Measurements from ENCODE around the gene UBE2O.

Gene UBE2O

GRCh38 chr17:76484228-76484725, 31.3 kb upstream of the UBE2O start:
- no peak for DNase-seq

GRCh38 chr17:76481071-76481655, 28.2 kb upstream of the UBE2O start:
- DNase-seq, result no peak

- DNase-seq, result no peak
Observed at GRCh38 chr17:76480632-76481031, 27.7 kb upstream of the UBE2O start.

- DNase-seq, result no peak
Observed at GRCh38 chr17:76479515-76480060, 26.6 kb upstream of the UBE2O start.

GRCh38 chr17:76478730-76479514, 26.0 kb upstream of the UBE2O start:
- no peak for DNase-seq

- DNase-seq, result no peak
Observed at GRCh38 chr17:76478097-76478496, 25.1 kb upstream of the UBE2O start.

GRCh38 chr17:76477576-76477975, 24.6 kb upstream of the UBE2O start:
- no peak for DNase-seq

GRCh38 chr17:76476736-76477135, 23.8 kb upstream of the UBE2O start:
- DNase-seq, result no peak

- no peak for DNase-seq
Observed at GRCh38 chr17:76475302-76475701, 22.4 kb upstream of the UBE2O start.

GRCh38 chr17:76474894-76475293, 21.9 kb upstream of the UBE2O start:
- DNase-seq, result no peak

- DNase-seq, result no peak
Observed at GRCh38 chr17:76474238-76474637, 21.3 kb upstream of the UBE2O start.

GRCh38 chr17:76473541-76473985, 20.6 kb upstream of the UBE2O start:
- DNase-seq, result no peak

GRCh38 chr17:76472726-76473125, 19.8 kb upstream of the UBE2O start:
- DNase-seq, result no peak

- DNase-seq, result no peak
Observed at GRCh38 chr17:76472258-76472645, 19.3 kb upstream of the UBE2O start.

- DNase-seq, result no peak
Observed at GRCh38 chr17:76471498-76472257, 18.7 kb upstream of the UBE2O start.

GRCh38 chr17:76469991-76470739, 17.2 kb upstream of the UBE2O start:
- no peak for DNase-seq

GRCh38 chr17:76469076-76469990, 16.4 kb upstream of the UBE2O start:
- DNase-seq, result no peak

- DNase-seq, result no peak
Observed at GRCh38 chr17:76468634-76469010, 15.7 kb upstream of the UBE2O start.

- no peak for DNase-seq
Observed at GRCh38 chr17:76467809-76468633, 15.1 kb upstream of the UBE2O start.

- DNase-seq, result no peak
Observed at GRCh38 chr17:76467366-76467765, 14.4 kb upstream of the UBE2O start, which contains the start of gene AANAT. TSS of gene AANAT (plus strand) at chr17:76467603. CDS start at chr17:76468747, 1,144 bp downstream.

- DNase-seq, result no peak
Observed at GRCh38 chr17:76466775-76467130, 13.8 kb upstream of the UBE2O start.

Data from activated naive CD4-positive, alpha-beta T cell (primary cell).